K562 (cell line): Measurements from ENCODE around the gene RABEPK. TPM values are rescaled to one million over a fixed set of nuclear protein-coding genes. Genes with fewer than 3 reads are reported as not detected.

ENCODE experiments used
- ADNP ChIP-seq: fragments of 200-800 bp; sonication (Bioruptor generic); IDR thresholded peaks from 2 replicates; pipeline ENCODE4 v1.6.1; 2016; ENCODE audit warnings: missing genetic modification characterization, missing compliant biosample characterization
- ESRRA ChIP-seq: fragments of 450-650 bp; IDR thresholded peaks from 2 replicates; pipeline ENCODE4 v1.6.1; 2014; ENCODE audit warnings: low read depth, mild to moderate bottlenecking, moderate library complexity, borderline replicate concordance
- HCFC1 ChIP-seq: IDR thresholded peaks from 2 replicates; pipeline ENCODE4 v1.6.1; 2012; ENCODE audit warnings: low read depth, low read length, improper control_type of control experiment
- HNRNPLL ChIP-seq: fragments of 200-400 bp; formaldehyde crosslinking; IDR thresholded peaks from 2 replicates; pipeline ENCODE4 v1.6.1; 2017; ENCODE audit warnings: low read length, low read depth, mild to moderate bottlenecking; ENCODE audit not compliant: poor library complexity, severe bottlenecking
- LCOR ChIP-seq: sonication (generic); formaldehyde crosslinking; IDR thresholded peaks from 2 replicates; pipeline ENCODE4 v1.8.0; 2022; ENCODE audit warnings: mild to moderate bottlenecking, missing genetic modification reagents
- NCOA1 ChIP-seq: fragments of 450-650 bp; IDR thresholded peaks from 2 replicates; pipeline ENCODE4 v1.6.1; 2016; ENCODE audit warnings: low read depth
- NFIX ChIP-seq: fragments of 250-450 bp; sonication (Bioruptor Pico); IDR thresholded peaks from 2 replicates; pipeline ENCODE4 v1.4.0; 2020; ENCODE audit warnings: low read depth, mild to moderate bottlenecking, moderate library complexity
- POLR2G ChIP-seq: fragments of 200-400 bp; formaldehyde crosslinking; IDR thresholded peaks from 2 replicates; pipeline ENCODE4 v1.6.1; 2017; ENCODE audit warnings: low read depth, mild to moderate bottlenecking, antibody characterized with exemption, low read length, moderate library complexity
- RBFOX2 ChIP-seq: fragments of 200-400 bp; formaldehyde crosslinking; IDR thresholded peaks from 2 replicates; pipeline ENCODE4 v1.6.1; 2017; ENCODE audit warnings: low read depth, mild to moderate bottlenecking, low read length, moderate library complexity
- SAFB ChIP-seq: fragments of 200-400 bp; formaldehyde crosslinking; IDR thresholded peaks from 2 replicates; pipeline ENCODE4 v1.6.1; 2017; ENCODE audit warnings: low read depth, low read length, borderline replicate concordance
- SRSF1 ChIP-seq: fragments of 200-400 bp; formaldehyde crosslinking; IDR thresholded peaks from 2 replicates; pipeline ENCODE4 v1.6.1; 2017; ENCODE audit warnings: mild to moderate bottlenecking, low read depth, low read length, moderate library complexity
- STAG1 ChIP-seq: sonication (generic); formaldehyde crosslinking; IDR thresholded peaks from 2 replicates; pipeline ENCODE4 v1.5.0; 2020; ENCODE audit warnings: missing genetic modification reagents, borderline replicate concordance
- TAF1 ChIP-seq: IDR thresholded peaks from 2 replicates; pipeline ENCODE4 v1.6.1; 2011; ENCODE audit warnings: mild to moderate bottlenecking, low read length, moderate library complexity; ENCODE audit not compliant: insufficient read depth, control insufficient read depth, severe bottlenecking; ENCODE audit errors: extremely low read depth
- TAF9B ChIP-seq: fragments of 450-650 bp; IDR thresholded peaks from 2 replicates; pipeline ENCODE4 v1.6.1; 2018; ENCODE audit warnings: mild to moderate bottlenecking; ENCODE audit not compliant: partially characterized antibody
- ZNF282 ChIP-seq: sonication (generic); formaldehyde crosslinking; IDR thresholded peaks from 2 replicates; pipeline ENCODE4 v1.8.1; 2023; ENCODE audit warnings: missing genetic modification reagents
- ZNF408 ChIP-seq: fragments of 250-450 bp; sonication (Bioruptor Pico); IDR thresholded peaks from 2 replicates; pipeline ENCODE4 v1.4.0; 2020; ENCODE audit warnings: low read depth, mild to moderate bottlenecking, moderate library complexity
- ZNF584 ChIP-seq: fragments of 200-800 bp; sonication (Bioruptor generic); IDR thresholded peaks from 2 replicates; pipeline ENCODE4 v1.6.1; 2016; ENCODE audit warnings: low read depth, mild to moderate bottlenecking, missing genetic modification characterization, missing compliant biosample characterization
- ZNF589 ChIP-seq: fragments of 200-800 bp; sonication (Bioruptor generic); IDR thresholded peaks from 2 replicates; pipeline ENCODE4 v1.6.1; 2016; ENCODE audit warnings: low read depth, missing genetic modification characterization, missing compliant biosample characterization
- polyA plus RNA-seq, 8 experiments: library from polyadenylated mRNA; depleted of rRNA in 4 of 8; stranded (reverse) in 5 of 8; unstranded in 3 of 8; fragments of >200 nt; fragmentation: Nextera tagmentation in 2 of 8; fragmentation: Illumina TruSeq in 1 of 8; extraction: Ambion mirVana in 2 of 8; extraction: Trizol in 1 of 8; gene quantifications; 2 replicates each; pipeline versions ENCODE4 v1.2.1 to v1.2.3, GENCODE V29; 2011 to 2014; ENCODE audit warnings: inconsistent platforms in 1 of 8, missing spikeins in 1 of 8
- total RNA-seq, 7 experiments: library from RNA; depleted of rRNA in 6 of 7; stranded (reverse); fragments of >200 nt in 6 of 7; fragmentation: Illumina TruSeq in 2 of 7; extraction: Trizol in 2 of 7; gene quantifications; 2 replicates each; pipeline versions ENCODE4 v1.2.1 to v1.2.3, GENCODE V29; 2011 to 2021; ENCODE audit warnings: low replicate concordance in 1 of 7
- TF ChIP-seq, protein P1 (sequence below): fragments of 250-450 bp; sonication (Bioruptor Pico); IDR thresholded peaks from 2 replicates; pipeline ENCODE4 v1.8.0; 2022; ENCODE audit warnings: inconsistent platforms, mild to moderate bottlenecking, moderate library complexity, borderline replicate concordance
- TF ChIP-seq, protein P2 (sequence below): fragments of 250-450 bp; sonication (Bioruptor Pico); IDR thresholded peaks from 2 replicates; pipeline ENCODE4 v1.5.0; 2021; ENCODE audit warnings: mild to moderate bottlenecking, borderline replicate concordance
- TF ChIP-seq, protein P3 (sequence below): fragments of 250-450 bp; sonication (Bioruptor Pico); IDR thresholded peaks from 2 replicates; pipeline ENCODE4 v1.9.0; 2021; ENCODE audit warnings: mild to moderate bottlenecking, inconsistent platforms

RABEPK gene
- total and polyA plus RNA-seq, 9 of the 15 experiments (the other 6 are each of a cell fraction or from before 2014, with no cell fraction given) = 38.3 to 113 (median 52.8) TPM

DNA sequence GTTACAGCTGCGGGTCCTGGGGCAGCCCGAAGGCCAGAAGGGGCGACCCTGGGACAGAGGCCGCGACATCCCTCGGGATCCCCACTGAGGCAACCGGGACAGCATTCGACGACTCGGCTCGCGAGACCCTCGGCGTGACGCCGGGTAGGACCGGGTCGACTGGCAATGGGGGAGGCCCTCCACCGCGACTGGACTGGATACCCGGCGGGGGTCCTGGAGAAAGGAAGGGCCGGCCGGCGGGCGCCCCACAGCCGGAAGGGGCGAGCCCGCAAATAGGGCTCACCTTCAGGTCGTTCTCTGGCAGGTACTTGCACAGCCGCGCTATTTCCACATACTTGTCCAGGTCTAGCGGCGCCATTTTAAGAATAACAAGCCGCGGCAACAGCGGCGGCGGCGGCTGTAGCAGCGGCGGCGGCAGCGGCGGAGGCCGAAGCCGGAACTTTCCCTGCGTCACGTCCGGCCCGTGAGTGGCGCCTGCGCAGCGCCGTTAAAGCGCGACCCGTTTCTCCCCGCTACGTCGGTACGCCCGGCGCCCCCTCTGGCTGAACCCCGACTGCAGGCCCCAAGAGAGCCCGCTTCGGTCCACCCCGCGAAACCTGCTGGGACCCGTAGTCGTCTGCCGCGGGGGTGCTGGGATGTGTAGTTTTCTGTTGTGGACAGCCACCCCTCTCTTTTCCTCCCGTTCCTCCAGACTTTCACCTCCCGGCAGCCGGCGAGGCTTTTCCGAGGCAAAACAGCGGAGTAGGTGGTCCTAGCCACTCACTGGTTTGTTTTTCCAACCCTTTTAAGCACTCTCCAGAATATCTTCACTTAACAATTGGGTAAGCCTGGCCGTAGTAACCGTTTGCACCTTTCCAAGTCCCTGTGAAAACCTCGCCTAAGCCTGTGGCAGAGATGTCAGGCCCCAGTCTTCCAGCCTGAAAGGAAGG is 10.7 kb upstream of the RABEPK start, which contains the start of gene PPP6C (continued):
- TF ChIP-seq ADNP (tag) (peak; percentile 99), HNRNPLL (peak; percentile 71), NCOA1 (0 out of 2 replicates have a peak, but pooled peaks have one; percentile 10), ZNF282 (CRISPR knock-in tag) (0 out of 2 replicates have a peak, but pooled peaks have one; percentile 7), HCFC1 (peak; percentile 98), RBFOX2 (peak; percentile 91), LCOR (0 out of 2 replicates have a peak, but pooled peaks have one; percentile 51), STAG1 (CRISPR knock-in tag) (0 out of 2 replicates have a peak, but pooled peaks have one; percentile 15), SRSF1 (no peak), POLR2G (peak; percentile 87), ESRRA (peak; percentile 83), TAF1 (peak; percentile 65), ZNF408 (CRISPR knock-in tag) (no peak), SAFB (no peak), NFIX (no peak), TAF9B (peak; percentile 54), ZNF589 (CRISPR knock-in tag) (no peak), ZNF584 (peak; percentile 88)
- TF ChIP-seq, protein P1, sequence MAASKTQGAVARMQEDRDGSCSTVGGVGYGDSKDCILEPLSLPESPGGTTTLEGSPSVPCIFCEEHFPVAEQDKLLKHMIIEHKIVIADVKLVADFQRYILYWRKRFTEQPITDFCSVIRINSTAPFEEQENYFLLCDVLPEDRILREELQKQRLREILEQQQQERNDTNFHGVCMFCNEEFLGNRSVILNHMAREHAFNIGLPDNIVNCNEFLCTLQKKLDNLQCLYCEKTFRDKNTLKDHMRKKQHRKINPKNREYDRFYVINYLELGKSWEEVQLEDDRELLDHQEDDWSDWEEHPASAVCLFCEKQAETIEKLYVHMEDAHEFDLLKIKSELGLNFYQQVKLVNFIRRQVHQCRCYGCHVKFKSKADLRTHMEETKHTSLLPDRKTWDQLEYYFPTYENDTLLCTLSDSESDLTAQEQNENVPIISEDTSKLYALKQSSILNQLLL = no peak
- TF ChIP-seq, protein P2, sequence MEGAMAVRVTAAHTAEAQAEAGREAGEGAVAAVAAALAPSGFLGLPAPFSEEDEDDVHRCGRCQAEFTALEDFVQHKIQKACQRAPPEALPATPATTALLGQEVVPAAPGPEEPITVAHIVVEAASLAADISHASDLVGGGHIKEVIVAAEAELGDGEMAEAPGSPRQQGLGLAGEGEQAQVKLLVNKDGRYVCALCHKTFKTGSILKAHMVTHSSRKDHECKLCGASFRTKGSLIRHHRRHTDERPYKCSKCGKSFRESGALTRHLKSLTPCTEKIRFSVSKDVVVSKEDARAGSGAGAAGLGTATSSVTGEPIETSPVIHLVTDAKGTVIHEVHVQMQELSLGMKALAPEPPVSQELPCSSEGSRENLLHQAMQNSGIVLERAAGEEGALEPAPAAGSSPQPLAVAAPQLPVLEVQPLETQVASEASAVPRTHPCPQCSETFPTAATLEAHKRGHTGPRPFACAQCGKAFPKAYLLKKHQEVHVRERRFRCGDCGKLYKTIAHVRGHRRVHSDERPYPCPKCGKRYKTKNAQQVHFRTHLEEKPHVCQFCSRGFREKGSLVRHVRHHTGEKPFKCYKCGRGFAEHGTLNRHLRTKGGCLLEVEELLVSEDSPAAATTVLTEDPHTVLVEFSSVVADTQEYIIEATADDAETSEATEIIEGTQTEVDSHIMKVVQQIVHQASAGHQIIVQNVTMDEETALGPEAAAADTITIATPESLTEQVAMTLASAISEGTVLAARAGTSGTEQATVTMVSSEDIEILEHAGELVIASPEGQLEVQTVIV = no peak
- TF ChIP-seq, protein P3, sequence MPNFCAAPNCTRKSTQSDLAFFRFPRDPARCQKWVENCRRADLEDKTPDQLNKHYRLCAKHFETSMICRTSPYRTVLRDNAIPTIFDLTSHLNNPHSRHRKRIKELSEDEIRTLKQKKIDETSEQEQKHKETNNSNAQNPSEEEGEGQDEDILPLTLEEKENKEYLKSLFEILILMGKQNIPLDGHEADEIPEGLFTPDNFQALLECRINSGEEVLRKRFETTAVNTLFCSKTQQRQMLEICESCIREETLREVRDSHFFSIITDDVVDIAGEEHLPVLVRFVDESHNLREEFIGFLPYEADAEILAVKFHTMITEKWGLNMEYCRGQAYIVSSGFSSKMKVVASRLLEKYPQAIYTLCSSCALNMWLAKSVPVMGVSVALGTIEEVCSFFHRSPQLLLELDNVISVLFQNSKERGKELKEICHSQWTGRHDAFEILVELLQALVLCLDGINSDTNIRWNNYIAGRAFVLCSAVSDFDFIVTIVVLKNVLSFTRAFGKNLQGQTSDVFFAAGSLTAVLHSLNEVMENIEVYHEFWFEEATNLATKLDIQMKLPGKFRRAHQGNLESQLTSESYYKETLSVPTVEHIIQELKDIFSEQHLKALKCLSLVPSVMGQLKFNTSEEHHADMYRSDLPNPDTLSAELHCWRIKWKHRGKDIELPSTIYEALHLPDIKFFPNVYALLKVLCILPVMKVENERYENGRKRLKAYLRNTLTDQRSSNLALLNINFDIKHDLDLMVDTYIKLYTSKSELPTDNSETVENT (CRISPR knock-in tag) = 0 out of 2 replicates have a peak, but pooled peaks have one; percentile 47
